ENCODE measurements around the gene UVSSA. TPM values are rescaled to one million over a fixed set of nuclear protein-coding genes. Genes with fewer than 3 reads are reported as not detected.

UVSSA gene
- total and polyA plus RNA-seq, 12 donors: 2.4 to 11.9 (median 6.6) TPM

- peaks cover 17 to 90% (median 76%) of the 10 kb centered on the region in 7 donors for H3K27me3 ChIP-seq
- no peak overlapping the region for H3K27ac ChIP-seq
- no peaks in the 10 kb centered on the region for H3K36me3 ChIP-seq
- ATAC-seq (no peak), DNase-seq (no peak)
- intact Hi-C loops (cut with DNase I): no loop called here
- WGBS, 2 donors: 68 to 69% methylated on average over 7 of the region's 7 CpGs
- no peak overlapping the region for H3K4me3 ChIP-seq
- no peaks in the 10 kb centered on the region for H3K9me3 ChIP-seq
- no peaks in the 10 kb centered on the region for H3K4me1 ChIP-seq
- TF ChIP-seq CTCF (IDR thresholded peaks at IDR 0.05): no peak
Measured at GRCh38 chr4:1416948-1417260, 69.9 kb downstream of the UVSSA start.

- ATAC-seq: no peak
- H3K9me3 ChIP-seq: no peaks in the 10 kb centered on the region
- peaks cover 11 to 84% (median 71%) of the 10 kb centered on the region in 7 donors for H3K27me3 ChIP-seq
- H3K4me3 ChIP-seq: no peak overlapping the region
- no peak for TF ChIP-seq CTCF (IDR thresholded peaks at IDR 0.05)
- no peaks in the 10 kb centered on the region for H3K4me1 ChIP-seq
- H3K36me3 ChIP-seq: no peaks in the 10 kb centered on the region
- intact Hi-C loops (cut with DNase I): no loop called here
- DNase-seq: no peak
- 80 to 81% methylated on average over 33 of the region's 33 CpGs for WGBS, 2 donors
- no peak overlapping the region for H3K27ac ChIP-seq
Measured at GRCh38 chr4:1417522-1418390, 70.7 kb downstream of the UVSSA start.

GRCh38 chr4:1418494-1419285, 71.7 kb downstream of the UVSSA start:
- Histone ChIP-seq H3K9me3 (no peaks in the 10 kb centered on the region), H3K27me3 (peaks cover 3 to 84% (median 64%) of the 10 kb centered on the region in 7 donors), H3K27ac (no peak overlapping the region), H3K4me1 (no peaks in the 10 kb centered on the region), H3K36me3 (no peaks in the 10 kb centered on the region), H3K4me3 (no peak overlapping the region)
- 55 to 63% methylated on average over 17 of the region's 17 CpGs for WGBS, 2 donors
- DNase-seq (no peak), ATAC-seq (no peak)
- TF ChIP-seq CTCF (IDR thresholded peaks at IDR 0.05): no peak
- intact Hi-C loops (cut with DNase I): no loop called here

- intact Hi-C loops (cut with DNase I): no loop called here
- no peaks in the 10 kb centered on the region for H3K36me3 ChIP-seq
- H3K27ac ChIP-seq: no peak overlapping the region
- no peaks in the 10 kb centered on the region for H3K4me1 ChIP-seq
- no peak for DNase-seq
- H3K9me3 ChIP-seq: no peaks in the 10 kb centered on the region
- H3K27me3 ChIP-seq: peaks cover 0 to 86% (median 64%) of the 10 kb centered on the region in 7 donors
- 83 to 85% methylated on average over 13 of the region's 13 CpGs for WGBS, 2 donors
- H3K4me3 ChIP-seq: no peak overlapping the region
- no peak for ATAC-seq
- no peak for TF ChIP-seq CTCF (IDR thresholded peaks at IDR 0.05)
Measured at GRCh38 chr4:1419708-1420107, 72.7 kb downstream of the UVSSA start.

Data from heart right ventricle (tissue), 16 donors.